HEK293 (cell line): Measurements from ENCODE around the gene AGXT2.

Experiments
- ATF2 ChIP-seq: fragments of 450-650 bp; formaldehyde crosslinking; IDR thresholded peaks from 2 replicates; pipeline ENCODE4 v1.5.1; 2016; ENCODE audit warnings: missing biosample characterization, missing genetic modification characterization, low read depth
- CTCF ChIP-seq: fragments of 450-650 bp; formaldehyde crosslinking; IDR thresholded peaks from 2 replicates; pipeline ENCODE4 v1.5.1; 2016; ENCODE audit warnings: missing biosample characterization, missing genetic modification characterization
- ELK4 ChIP-seq: IDR thresholded peaks from 2 replicates; pipeline ENCODE4 v1.6.1; 2011; ENCODE audit warnings: mild to moderate bottlenecking, low read depth, low read length, borderline replicate concordance
- GLI2 ChIP-seq: fragments of 450-650 bp; formaldehyde crosslinking; IDR thresholded peaks from 2 replicates; pipeline ENCODE4; 2017; ENCODE audit warnings: missing biosample characterization, missing genetic modification characterization, low read depth, borderline replicate concordance
- PRDM10 ChIP-seq: fragments of 450-650 bp; formaldehyde crosslinking; IDR thresholded peaks from 2 replicates; pipeline ENCODE4 v1.5.1; 2016; ENCODE audit warnings: missing biosample characterization, missing genetic modification characterization
- YY1 ChIP-seq: fragments of 450-650 bp; formaldehyde crosslinking; IDR thresholded peaks from 2 replicates; pipeline ENCODE4 v1.5.1; 2018; ENCODE audit warnings: missing biosample characterization, missing genetic modification characterization
- ZNF350 ChIP-seq: fragments of 450-650 bp; formaldehyde crosslinking; IDR thresholded peaks from 2 replicates; pipeline ENCODE4 v1.5.0; 2017; ENCODE audit warnings: missing biosample characterization, mild to moderate bottlenecking, missing genetic modification characterization
- ZNF548 ChIP-seq: fragments of 450-650 bp; formaldehyde crosslinking; IDR thresholded peaks from 2 replicates; pipeline ENCODE4 v1.5.1; 2016; ENCODE audit warnings: missing biosample characterization, missing genetic modification characterization
- ZNF558 ChIP-seq: fragments of 450-650 bp; formaldehyde crosslinking; IDR thresholded peaks from 2 replicates; pipeline ENCODE4 v1.5.1; 2016; ENCODE audit warnings: missing biosample characterization, missing genetic modification characterization
- ZNF561 ChIP-seq: fragments of 450-650 bp; IDR thresholded peaks from 2 replicates; pipeline ENCODE4 v1.5.1; 2018; ENCODE audit warnings: missing biosample characterization, missing genetic modification characterization, borderline replicate concordance
- ZNF843 ChIP-seq: fragments of 450-650 bp; formaldehyde crosslinking; IDR thresholded peaks from 2 replicates; pipeline ENCODE4 v1.5.1; 2016; ENCODE audit warnings: missing biosample characterization, missing genetic modification characterization

- TF ChIP-seq PRDM10 (tag by site-specific recombination) (no peak), GLI2 (tag by site-specific recombination) (no peak), CTCF (tag by site-specific recombination) (no peak), YY1 (tag by site-specific recombination) (no peak), ELK4 (no peak), ZNF843 (tag by site-specific recombination) (no peak), ZNF558 (tag by site-specific recombination) (no peak), ZNF561 (tag by site-specific recombination) (no peak), ZNF548 (no peak), ATF2 (tag by site-specific recombination) (no peak), ZNF350 (tag by site-specific recombination) (no peak)
Measured at GRCh38 chr5:35016174-35017051, 31.3 kb downstream of the AGXT2 start.
